Measurements from ENCODE around the gene NCLN.
"Not testable (repeated sequence)": the region's sequence is repeated elsewhere in the genome, so short reads cannot be mapped to it uniquely, and the experiment has no call there.

NCLN gene

GRCh38 chr19:3183721-3184641, 1.7 kb upstream of the NCLN start:
- DNase-seq (ENCODE audit: low spot score) = no peak

GRCh38 chr19:3184847-3185460, 776 bp upstream of the NCLN start:
- DNase-seq (ENCODE audit: low spot score) = peak; percentile 82

- no peak for DNase-seq (ENCODE audit: low spot score)
These were observed 494 bp downstream of the NCLN start for GRCh38 chr19:3186160-3186688.

GRCh38 chr19:3186891-3187661, 1.3 kb downstream of the NCLN start:
- DNase-seq (ENCODE audit: low spot score) = no peak

GRCh38 chr19:3187662-3188511, 2.2 kb downstream of the NCLN start:
- no peak for DNase-seq (ENCODE audit: low spot score)

- no peak for DNase-seq (ENCODE audit: low spot score)
These were observed 3.2 kb downstream of the NCLN start for GRCh38 chr19:3188627-3189596.

- DNase-seq (ENCODE audit: low spot score) = no peak
These were observed 4.2 kb downstream of the NCLN start for GRCh38 chr19:3189702-3190469.

- no peak for DNase-seq (ENCODE audit: low spot score)
These were observed 4.7 kb downstream of the NCLN start for GRCh38 chr19:3190470-3190770.

GRCh38 chr19:3190921-3191805, 5.4 kb downstream of the NCLN start:
- DNase-seq (ENCODE audit: low spot score) = no peak

- not testable (repeated sequence) for DNase-seq (ENCODE audit: low spot score)
These were observed 6.0 kb downstream of the NCLN start for GRCh38 chr19:3191806-3192104.

- DNase-seq (ENCODE audit: low spot score) = no peak
These were observed 6.5 kb downstream of the NCLN start for GRCh38 chr19:3192228-3192635.

GRCh38 chr19:3192684-3193083, 7.0 kb downstream of the NCLN start:
- no peak for DNase-seq (ENCODE audit: low spot score)

- DNase-seq (ENCODE audit: low spot score) = no peak
These were observed 7.8 kb downstream of the NCLN start for GRCh38 chr19:3193256-3194105.

GRCh38 chr19:3194106-3195087, 8.7 kb downstream of the NCLN start:
- no peak for DNase-seq (ENCODE audit: low spot score)

- DNase-seq (ENCODE audit: low spot score) = peak; percentile 12
These were observed 10.6 kb downstream of the NCLN start for GRCh38 chr19:3196064-3196932.

GRCh38 chr19:3196933-3197205, 11.1 kb downstream of the NCLN start:
- no peak for DNase-seq (ENCODE audit: low spot score)

Measured in HuH-7.5 (cell line).